Measurements from ENCODE around the gene PJA2. TPM values are rescaled to one million over a fixed set of nuclear protein-coding genes. Genes with fewer than 3 reads are reported as not detected.

Gene PJA2
- total and polyA plus RNA-seq, 9 of the 15 experiments (the other 6 are each of a cell fraction or from before 2014, with no cell fraction given), result 25.1 to 82.1 (median 50.1) TPM

DNA sequence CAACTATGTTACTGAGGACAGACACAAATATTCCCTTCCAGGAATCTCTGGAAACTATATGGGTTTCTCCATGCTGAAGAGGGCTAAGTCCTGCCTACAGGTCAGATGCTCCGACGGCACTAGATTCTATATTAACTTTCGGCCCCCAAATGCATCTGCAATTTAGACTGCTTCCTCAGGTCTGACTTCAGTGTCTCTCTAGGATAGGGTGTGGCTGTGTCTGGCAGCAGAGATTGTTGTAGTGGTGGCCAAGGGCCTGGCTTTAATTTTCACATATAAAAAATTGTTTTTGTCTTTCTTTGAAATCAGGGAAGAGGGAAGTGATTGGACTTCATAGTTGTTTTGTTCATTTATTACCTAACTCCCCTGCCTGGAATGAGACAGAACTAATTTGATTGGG is 101.8 kb downstream of the PJA2 start (continued):
- no peak for TF ChIP-seq STAT5B (CRISPR knock-in tag; IDR thresholded peaks at IDR 0.05)
- TF ChIP-seq PHB2 (IDR thresholded peaks at IDR 0.05; ENCODE audit: low read depth), result no peak
- TF ChIP-seq BHLHE40 (IDR thresholded peaks at IDR 0.05; ENCODE audit: low read length), result no peak
- TF ChIP-seq, protein P1, sequence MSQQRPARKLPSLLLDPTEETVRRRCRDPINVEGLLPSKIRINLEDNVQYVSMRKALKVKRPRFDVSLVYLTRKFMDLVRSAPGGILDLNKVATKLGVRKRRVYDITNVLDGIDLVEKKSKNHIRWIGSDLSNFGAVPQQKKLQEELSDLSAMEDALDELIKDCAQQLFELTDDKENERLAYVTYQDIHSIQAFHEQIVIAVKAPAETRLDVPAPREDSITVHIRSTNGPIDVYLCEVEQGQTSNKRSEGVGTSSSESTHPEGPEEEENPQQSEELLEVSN (IDR thresholded peaks at IDR 0.05; ENCODE audit: borderline replicate concordance in 1 of 2, extremely low read depth in 1 of 2, insufficient read depth in 1 of 2, insufficient read length in 1 of 2, low read depth in 1 of 2, low read length in 1 of 2, poor library complexity in 1 of 2, severe bottlenecking in 1 of 2), result no peak
- no peak for TF ChIP-seq KLF13 (tag; IDR thresholded peaks at IDR 0.05; ENCODE audit: borderline replicate concordance, low read depth)

DNA sequence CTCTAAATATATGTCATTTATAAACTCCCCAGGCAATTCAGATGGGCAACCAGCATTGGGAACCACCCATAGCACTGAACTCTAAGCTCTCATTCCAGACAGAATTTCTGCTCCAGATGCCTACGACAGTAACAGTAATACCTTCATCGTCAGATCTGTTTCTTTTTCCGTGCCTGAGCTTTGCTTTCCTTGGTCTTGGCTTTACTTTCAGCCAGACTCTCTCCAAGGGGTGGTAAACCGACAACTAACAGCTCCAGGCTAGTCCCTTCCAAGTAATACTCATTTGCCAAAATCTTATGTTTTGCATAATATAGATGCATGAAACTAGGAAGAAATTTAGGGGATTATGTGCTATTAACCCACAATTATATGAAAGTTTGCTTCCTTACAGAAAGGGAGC is 102.3 kb downstream of the PJA2 start:
- ChIA-PET POLR2A (interaction anchor here (1.0 kb wide), 1 partner anchor 9 kb away, joined by 3 read pairs; no protein-coding TSS in a partner anchor), CTCF (ENCODE audit: low intra/inter-chr PET ratio) (no interaction called here)
- Histone ChIP-seq H3K36me3 (ENCODE audit: control insufficient read depth, insufficient read depth, low read length) (no peaks in the 10 kb centered on the region), H3K9ac (ENCODE audit: insufficient read depth in 1 of 2, low read depth in 2 of 2, low read length in 2 of 2) (no peak overlapping the region), H3K79me2 (ENCODE audit: control insufficient read depth, insufficient read depth, low read length) (no peaks in the 10 kb centered on the region), H3K4me1 (replicated peaks in 1 of 2; ENCODE audit: control insufficient read depth in 2 of 2, insufficient read depth in 2 of 2, low read length in 2 of 2) (no peaks in the 10 kb centered on the region), H3K4me2 (ENCODE audit: insufficient read depth, low read length) (no peak overlapping the region), H3K9me3 (replicated peaks; ENCODE audit: control insufficient read depth, insufficient read depth, low read depth, low read length) (no peaks in the 10 kb centered on the region), H2AFZ (ENCODE audit: low read depth, low read length) (no peak overlapping the region), H3K4me3 (no peak overlapping the region), H3K27me3 (ENCODE audit: control insufficient read depth in 2 of 2, insufficient read depth in 2 of 2, low read length in 2 of 2) (peaks cover 28% of the 10 kb centered on the region in 2 experiments), H4K20me1 (replicated peaks; ENCODE audit: control insufficient read depth, insufficient read depth, low read length) (no peaks in the 10 kb centered on the region), H3K9me1 (ENCODE audit: control insufficient read depth, insufficient read depth, low read length) (no peaks in the 10 kb centered on the region), H3K27ac (ENCODE audit: extremely low read depth, low read depth, low read length) (no peak overlapping the region)
- no TSS peak for BruUV-seq (replicated peaks)
- FAIRE-seq, result no peak
- no peak for DNase-seq (ENCODE audit: extremely low read depth in 1 of 4, low spot score in 3 of 4)
- ATAC-seq, result no peak
- TF ChIP-seq ZFX (CRISPR knock-in tag; IDR thresholded peaks at IDR 0.05), result no peak
- TF ChIP-seq, protein P2, sequence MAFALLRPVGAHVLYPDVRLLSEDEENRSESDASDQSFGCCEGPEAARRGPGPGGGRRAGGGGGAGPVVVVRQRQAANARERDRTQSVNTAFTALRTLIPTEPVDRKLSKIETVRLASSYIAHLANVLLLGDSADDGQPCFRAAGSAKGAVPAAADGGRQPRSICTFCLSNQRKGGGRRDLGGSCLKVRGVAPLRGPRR (CRISPR knock-in tag; IDR thresholded peaks at IDR 0.05), result no peak
- no peak for TF ChIP-seq ZNF561 (CRISPR knock-in tag; conservative IDR thresholded peaks at IDR 0.05)
- no peak for TF ChIP-seq HOXB6 (CRISPR knock-in tag; IDR thresholded peaks at IDR 0.05; ENCODE audit: borderline replicate concordance)
- no peak for TF ChIP-seq EZH2 (IDR thresholded peaks at IDR 0.05; ENCODE audit: borderline replicate concordance, low read depth, low read length)
- TF ChIP-seq PHB (CRISPR knock-in tag; IDR thresholded peaks at IDR 0.05), result no peak
- no peak for TF ChIP-seq STAG1 (CRISPR knock-in tag; IDR thresholded peaks at IDR 0.05; ENCODE audit: borderline replicate concordance)
- TF ChIP-seq, protein P3, sequence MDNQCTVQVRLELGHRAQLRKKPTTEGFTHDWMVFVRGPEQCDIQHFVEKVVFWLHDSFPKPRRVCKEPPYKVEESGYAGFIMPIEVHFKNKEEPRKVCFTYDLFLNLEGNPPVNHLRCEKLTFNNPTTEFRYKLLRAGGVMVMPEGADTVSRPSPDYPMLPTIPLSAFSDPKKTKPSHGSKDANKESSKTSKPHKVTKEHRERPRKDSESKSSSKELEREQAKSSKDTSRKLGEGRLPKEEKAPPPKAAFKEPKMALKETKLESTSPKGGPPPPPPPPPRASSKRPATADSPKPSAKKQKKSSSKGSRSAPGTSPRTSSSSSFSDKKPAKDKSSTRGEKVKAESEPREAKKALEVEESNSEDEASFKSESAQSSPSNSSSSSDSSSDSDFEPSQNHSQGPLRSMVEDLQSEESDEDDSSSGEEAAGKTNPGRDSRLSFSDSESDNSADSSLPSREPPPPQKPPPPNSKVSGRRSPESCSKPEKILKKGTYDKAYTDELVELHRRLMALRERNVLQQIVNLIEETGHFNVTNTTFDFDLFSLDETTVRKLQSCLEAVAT (IDR thresholded peaks at IDR 0.05), result no peak
- TF ChIP-seq, protein P4, sequence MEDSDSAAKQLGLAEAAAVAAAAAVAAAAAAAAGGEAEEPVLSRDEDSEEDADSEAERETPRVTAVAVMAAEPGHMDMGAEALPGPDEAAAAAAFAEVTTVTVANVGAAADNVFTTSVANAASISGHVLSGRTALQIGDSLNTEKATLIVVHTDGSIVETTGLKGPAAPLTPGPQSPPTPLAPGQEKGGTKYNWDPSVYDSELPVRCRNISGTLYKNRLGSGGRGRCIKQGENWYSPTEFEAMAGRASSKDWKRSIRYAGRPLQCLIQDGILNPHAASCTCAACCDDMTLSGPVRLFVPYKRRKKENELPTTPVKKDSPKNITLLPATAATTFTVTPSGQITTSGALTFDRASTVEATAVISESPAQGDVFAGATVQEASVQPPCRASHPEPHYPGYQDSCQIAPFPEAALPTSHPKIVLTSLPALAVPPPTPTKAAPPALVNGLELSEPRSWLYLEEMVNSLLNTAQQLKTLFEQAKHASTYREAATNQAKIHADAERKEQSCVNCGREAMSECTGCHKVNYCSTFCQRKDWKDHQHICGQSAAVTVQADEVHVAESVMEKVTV (CRISPR knock-in tag; IDR thresholded peaks at IDR 0.05), result no peak
- no peak for TF ChIP-seq SRSF1 (IDR thresholded peaks at IDR 0.05; ENCODE audit: low read depth, low read length)
- no peak for TF ChIP-seq ZNF212 (CRISPR knock-in tag; IDR thresholded peaks at IDR 0.05)
- TF ChIP-seq CREB1 (IDR thresholded peaks at IDR 0.05), result no peak
- TF ChIP-seq CREB1 (CRISPR knock-in tag; IDR thresholded peaks at IDR 0.05), result no peak
- in situ Hi-C loops (cut with MboI), result no loop called here
- WGBS (ENCODE audit: insufficient coverage, low coverage, missing lambda C conversion rate), result 0% methylated on average over 4 of the region's 4 CpGs
- intact Hi-C loops (cut with micrococcal nuclease), result loop anchor here (10.0 kb wide), 2 partner anchors 167 to 183 kb away; no protein-coding TSS in a partner anchor
